Neutrophil (primary cell): ENCODE data around the gene RCBTB2.
"Not testable (repeated sequence)": the region's sequence is repeated elsewhere in the genome, so short reads cannot be mapped to it uniquely, and the experiment has no call there.

ENCODE experiments used
- H3K27ac ChIP-seq: fragments of 200-600 bp; sonication (generic); 2 replicates; pipeline ENCODE4 v1.5.1; 2016; ENCODE audit warnings: mild to moderate bottlenecking, moderate library complexity
- H3K27me3 ChIP-seq: fragments of 200-600 bp; sonication (generic); 2 replicates; pipeline ENCODE4 v1.6.0; 2016; ENCODE audit warnings: mild to moderate bottlenecking
- H3K36me3 ChIP-seq: fragments of 200-600 bp; sonication (generic); 2 replicates; pipeline ENCODE4 v1.5.1; 2017
- H3K4me1 ChIP-seq, 2 experiments: fragments of 200-600 bp in 1 of 2; sonication (generic) in 1 of 2; 1 replicate in 1 of 2; 2 replicates in 1 of 2; pipeline versions ENCODE4 v1.5.1 to v1.6.1; 2013 to 2016; ENCODE audit warnings: low read depth in 1 of 2, low read length in 1 of 2, mild to moderate bottlenecking in 1 of 2, moderate library complexity in 1 of 2; ENCODE audit not compliant: control insufficient read depth in 1 of 2, insufficient read depth in 1 of 2
- H3K4me3 ChIP-seq, 2 experiments: fragments of 200-600 bp in 1 of 2; sonication (generic) in 1 of 2; 1 replicate in 1 of 2; 2 replicates in 1 of 2; pipeline ENCODE4 v1.5.1; 2013 to 2016; ENCODE audit warnings: low read depth in 1 of 2, low read length in 1 of 2, mild to moderate bottlenecking in 1 of 2, moderate library complexity in 1 of 2
- H3K9me3 ChIP-seq: fragments of 200-600 bp; sonication (generic); 2 replicates; pipeline ENCODE4 v1.5.1; 2016
- CTCF ChIP-seq: fragments of 200-600 bp; sonication (generic); IDR thresholded peaks from 2 replicates; pipeline ENCODE4 v1.5.1; 2016; ENCODE audit warnings: antibody characterized with exemption

The RCBTB2 gene

GRCh38 chr13:48457578-48458242 lies 75.2 kb downstream of the RCBTB2 start:
- Histone ChIP-seq H3K4me1 (no peaks in the 10 kb centered on the region), H3K36me3 (peaks cover 41% of the 10 kb centered on the region), H3K27ac (no peak overlapping the region), H3K9me3 (no peaks in the 10 kb centered on the region), H3K4me3 (no peak overlapping the region), H3K27me3 (no peaks in the 10 kb centered on the region)
- no peak for TF ChIP-seq CTCF

- Histone ChIP-seq H3K36me3 (peaks cover 37% of the 10 kb centered on the region), H3K9me3 (no peaks in the 10 kb centered on the region), H3K4me3 (no peak overlapping the region), H3K4me1 (no peaks in the 10 kb centered on the region), H3K27ac (no peak overlapping the region), H3K27me3 (no peaks in the 10 kb centered on the region)
- no peak for TF ChIP-seq CTCF
Measured at GRCh38 chr13:48456546-48456945, 76.3 kb downstream of the RCBTB2 start.

GRCh38 chr13:48451196-48451595 lies 81.7 kb downstream of the RCBTB2 start:
- H3K27ac ChIP-seq, H3K4me3 ChIP-seq, H3K36me3 ChIP-seq, H3K27me3 ChIP-seq, H3K9me3 ChIP-seq: not testable (repeated sequence)
- peaks cover 17 to 20% of the 10 kb centered on the region in 2 experiments for H3K4me1 ChIP-seq

GRCh38 chr13:48449656-48450055 lies 83.2 kb downstream of the RCBTB2 start:
- Histone ChIP-seq H3K4me1 (peaks cover 17 to 20% of the 10 kb centered on the region in 2 experiments), H3K36me3 (no peaks in the 10 kb centered on the region), H3K4me3 (peak overlapping the region; percentile 42 to 49), H3K27me3 (no peaks in the 10 kb centered on the region), H3K9me3 (no peaks in the 10 kb centered on the region), H3K27ac (peak overlapping the region; percentile 69)
- TF ChIP-seq CTCF: no peak

GRCh38 chr13:48448959-48449614 lies 83.8 kb downstream of the RCBTB2 start:
- Histone ChIP-seq H3K9me3 (no peaks in the 10 kb centered on the region), H3K4me3 (peak overlapping the region; percentile 42 to 49), H3K27me3 (no peaks in the 10 kb centered on the region), H3K4me1 (peaks cover 17 to 20% of the 10 kb centered on the region in 2 experiments), H3K27ac (peak overlapping the region; percentile 69), H3K36me3 (no peaks in the 10 kb centered on the region)
- no peak for TF ChIP-seq CTCF

GRCh38 chr13:48448285-48448958 lies 84.5 kb downstream of the RCBTB2 start:
- Histone ChIP-seq H3K36me3 (no peaks in the 10 kb centered on the region), H3K27ac (peak overlapping the region; percentile 69), H3K4me3 (peak overlapping the region; percentile 42 to 49), H3K9me3 (no peaks in the 10 kb centered on the region), H3K4me1 (peaks cover 17 to 20% of the 10 kb centered on the region in 2 experiments), H3K27me3 (no peaks in the 10 kb centered on the region)
- no peak for TF ChIP-seq CTCF
